Measurements from ENCODE around the gene LTA4H. TPM values are rescaled to one million over a fixed set of nuclear protein-coding genes. Genes with fewer than 3 reads are reported as not detected.

The LTA4H gene
- total RNA-seq, 1 donor from 2014 or later: 117 TPM

DNA sequence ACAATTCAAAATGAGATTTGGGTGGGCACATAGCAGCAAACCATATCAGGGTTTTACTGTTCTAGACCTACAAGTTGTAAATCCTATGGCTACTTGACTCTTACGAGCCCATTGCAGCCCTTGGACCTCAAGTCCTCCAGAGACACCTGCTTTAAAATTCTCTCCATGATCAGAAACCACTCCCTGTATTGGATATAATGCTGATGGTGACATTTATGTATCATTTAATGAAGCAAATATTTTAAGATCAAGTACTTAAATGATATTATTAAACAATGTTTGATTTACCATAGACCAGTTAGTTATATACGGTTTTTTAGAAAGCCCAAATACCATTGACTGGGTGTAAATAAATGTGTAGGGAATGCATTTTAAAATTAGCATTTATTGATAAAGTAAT, 68.1 kb downstream of the LTA4H start:
- H3K9me3 Mint-ChIP-seq: no peaks in the 10 kb centered on the region
- H3K27me3 Mint-ChIP-seq: no peaks in the 10 kb centered on the region
- no peak overlapping the region for H3K27ac Mint-ChIP-seq
- H3K4me1 Mint-ChIP-seq (ENCODE audit: unreplicated experiment): peaks cover 5% of the 10 kb centered on the region
- DNase-seq (ENCODE audit: extremely low spot score, unreplicated experiment): no peak
- TF ChIP-seq, protein P1, sequence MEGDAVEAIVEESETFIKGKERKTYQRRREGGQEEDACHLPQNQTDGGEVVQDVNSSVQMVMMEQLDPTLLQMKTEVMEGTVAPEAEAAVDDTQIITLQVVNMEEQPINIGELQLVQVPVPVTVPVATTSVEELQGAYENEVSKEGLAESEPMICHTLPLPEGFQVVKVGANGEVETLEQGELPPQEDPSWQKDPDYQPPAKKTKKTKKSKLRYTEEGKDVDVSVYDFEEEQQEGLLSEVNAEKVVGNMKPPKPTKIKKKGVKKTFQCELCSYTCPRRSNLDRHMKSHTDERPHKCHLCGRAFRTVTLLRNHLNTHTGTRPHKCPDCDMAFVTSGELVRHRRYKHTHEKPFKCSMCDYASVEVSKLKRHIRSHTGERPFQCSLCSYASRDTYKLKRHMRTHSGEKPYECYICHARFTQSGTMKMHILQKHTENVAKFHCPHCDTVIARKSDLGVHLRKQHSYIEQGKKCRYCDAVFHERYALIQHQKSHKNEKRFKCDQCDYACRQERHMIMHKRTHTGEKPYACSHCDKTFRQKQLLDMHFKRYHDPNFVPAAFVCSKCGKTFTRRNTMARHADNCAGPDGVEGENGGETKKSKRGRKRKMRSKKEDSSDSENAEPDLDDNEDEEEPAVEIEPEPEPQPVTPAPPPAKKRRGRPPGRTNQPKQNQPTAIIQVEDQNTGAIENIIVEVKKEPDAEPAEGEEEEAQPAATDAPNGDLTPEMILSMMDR (conservative IDR thresholded peaks at IDR 0.05): no peak
- H3K4me3 Mint-ChIP-seq: no peak overlapping the region
- H3K36me3 Mint-ChIP-seq: no peaks in the 10 kb centered on the region

- no peaks in the 10 kb centered on the region for H3K27me3 Mint-ChIP-seq
- no peaks in the 10 kb centered on the region for H3K36me3 Mint-ChIP-seq
- no peak for DNase-seq (ENCODE audit: extremely low spot score, unreplicated experiment)
- no peaks in the 10 kb centered on the region for H3K9me3 Mint-ChIP-seq
- TF ChIP-seq, protein P1 (conservative IDR thresholded peaks at IDR 0.05): no peak
- H3K27ac Mint-ChIP-seq: no peak overlapping the region
- peaks cover 4% of the 10 kb centered on the region for H3K4me1 Mint-ChIP-seq (ENCODE audit: unreplicated experiment)
- no peak overlapping the region for H3K4me3 Mint-ChIP-seq
Observed at GRCh38 chr12:95966287-95966870, 69.0 kb downstream of the LTA4H start.

DNA sequence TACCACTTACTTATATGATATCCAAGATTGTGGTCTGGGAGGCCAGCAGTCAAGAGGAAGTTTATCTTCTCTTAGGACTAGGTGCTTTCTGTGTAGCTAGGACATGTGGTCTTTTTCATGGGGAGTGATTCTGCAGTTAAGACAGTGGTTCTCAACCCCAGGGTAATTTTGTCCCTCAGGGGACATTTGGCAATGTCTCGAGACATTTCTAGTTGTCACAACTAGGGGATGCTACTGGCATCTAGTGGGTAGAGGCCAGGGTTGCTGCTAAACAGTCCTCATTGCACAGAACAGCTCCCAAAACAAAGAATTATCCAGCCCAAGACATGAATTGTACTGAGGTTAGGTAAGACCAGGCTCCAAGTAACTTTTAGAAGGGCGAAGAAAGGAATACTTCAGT, 72.3 kb downstream of the LTA4H start:
- Mint-ChIP-seq H3K4me1 (ENCODE audit: unreplicated experiment) (peaks cover 4% of the 10 kb centered on the region), H3K4me3 (no peak overlapping the region), H3K27me3 (peaks cover 3% of the 10 kb centered on the region), H3K36me3 (no peaks in the 10 kb centered on the region), H3K9me3 (no peaks in the 10 kb centered on the region), H3K27ac (no peak overlapping the region)
- TF ChIP-seq, protein P1 (conservative IDR thresholded peaks at IDR 0.05): peak; percentile 45
- DNase-seq (ENCODE audit: extremely low spot score, unreplicated experiment): no peak

DNA sequence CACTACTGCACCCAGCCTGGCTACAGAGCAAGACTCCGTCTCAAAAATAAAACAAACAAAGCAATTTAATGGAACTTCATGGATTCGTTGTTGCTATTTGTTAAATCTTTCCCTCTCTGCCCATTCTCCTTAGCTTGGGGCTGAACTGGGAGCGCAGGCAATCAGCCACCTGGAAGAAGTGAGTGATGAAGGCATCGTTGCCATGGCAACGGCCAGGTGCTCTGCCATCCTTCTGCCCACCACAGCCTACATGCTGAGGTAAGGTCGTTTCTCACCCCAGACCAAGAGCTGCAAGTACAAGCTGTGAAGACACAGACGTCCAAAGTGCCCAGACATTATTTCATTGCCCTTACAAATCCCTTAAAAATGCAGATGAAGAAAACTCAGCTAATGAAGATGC, 73.2 kb downstream of the LTA4H start:
- Mint-ChIP-seq H3K9me3 (no peaks in the 10 kb centered on the region), H3K4me1 (ENCODE audit: unreplicated experiment) (peaks cover 4% of the 10 kb centered on the region), H3K36me3 (no peaks in the 10 kb centered on the region), H3K27ac (no peak overlapping the region), H3K27me3 (peaks cover 3% of the 10 kb centered on the region), H3K4me3 (no peak overlapping the region)
- TF ChIP-seq, protein P1 (conservative IDR thresholded peaks at IDR 0.05): no peak
- no peak for DNase-seq (ENCODE audit: extremely low spot score, unreplicated experiment)

GRCh38 chr12:95960241-95960640, 75.1 kb downstream of the LTA4H start:
- no peaks in the 10 kb centered on the region for H3K9me3 Mint-ChIP-seq
- TF ChIP-seq, protein P1 (conservative IDR thresholded peaks at IDR 0.05): no peak
- H3K36me3 Mint-ChIP-seq: no peaks in the 10 kb centered on the region
- peaks cover 3% of the 10 kb centered on the region for H3K27me3 Mint-ChIP-seq
- DNase-seq (ENCODE audit: extremely low spot score, unreplicated experiment): no peak
- H3K27ac Mint-ChIP-seq: no peak overlapping the region
- no peak overlapping the region for H3K4me3 Mint-ChIP-seq
- no peaks in the 10 kb centered on the region for H3K4me1 Mint-ChIP-seq (ENCODE audit: unreplicated experiment)

GRCh38 chr12:95959107-95959506, 76.3 kb downstream of the LTA4H start:
- no peak overlapping the region for H3K4me3 Mint-ChIP-seq
- H3K36me3 Mint-ChIP-seq: no peaks in the 10 kb centered on the region
- DNase-seq (ENCODE audit: extremely low spot score, unreplicated experiment): no peak
- TF ChIP-seq, protein P1 (conservative IDR thresholded peaks at IDR 0.05): peak; percentile 50
- no peak overlapping the region for H3K27ac Mint-ChIP-seq
- no peaks in the 10 kb centered on the region for H3K9me3 Mint-ChIP-seq
- H3K27me3 Mint-ChIP-seq: peaks cover 3% of the 10 kb centered on the region
- H3K4me1 Mint-ChIP-seq (ENCODE audit: unreplicated experiment): no peaks in the 10 kb centered on the region
